GM15510 (cell line): ENCODE results near the gene OR10A5.

Source experiments
- POLR2A ChIP-seq: IDR thresholded peaks from 3 replicates; pipeline ENCODE4 v1.6.1; 2011; ENCODE audit warnings: borderline replicate concordance; ENCODE audit not compliant: insufficient read length; ENCODE audit errors: extremely low read depth

Gene OR10A5

DNA sequence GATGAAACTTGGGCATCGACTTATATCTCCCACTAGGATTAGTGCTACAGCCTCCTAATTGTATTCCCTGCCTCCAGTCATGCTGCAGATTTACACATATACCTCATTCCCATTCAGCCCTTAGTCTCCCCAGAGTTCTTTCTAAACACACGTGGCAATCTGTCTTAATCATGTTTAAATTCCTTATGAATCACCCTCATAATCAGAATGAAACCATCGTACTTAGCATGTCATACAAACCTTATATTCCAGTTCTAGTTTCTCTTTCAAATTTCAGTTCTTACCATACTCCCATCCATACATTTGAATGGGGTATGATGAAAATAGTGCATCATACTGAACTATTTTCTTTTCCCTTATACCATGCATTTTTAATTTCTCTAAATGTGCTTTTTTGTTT is 11.4 kb downstream of the OR10A5 start:
- TF ChIP-seq POLR2A, result no peak

DNA sequence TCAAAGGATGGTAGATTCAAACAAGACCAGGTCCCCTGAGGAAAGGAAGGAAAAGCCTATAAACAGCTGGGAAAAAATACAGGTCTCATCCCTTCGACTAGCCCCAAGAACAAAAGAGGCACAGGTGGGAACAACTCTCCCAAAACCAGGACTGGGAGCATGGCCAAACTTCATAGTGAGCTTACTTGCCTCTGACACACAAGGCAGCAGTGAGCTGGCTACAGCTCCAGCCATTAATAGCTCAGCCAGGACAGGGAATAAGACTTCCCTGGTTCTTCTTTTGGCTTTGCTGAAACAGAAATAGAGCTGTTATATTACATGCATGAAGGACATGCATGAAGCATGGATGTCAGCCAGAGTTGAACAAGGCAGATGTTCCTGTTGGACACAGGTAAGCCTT is 17.5 kb downstream of the OR10A5 start, which contains the start of gene OR10A2:
Gene OR10A2 (plus strand): TSS at position 97 of the 400 bp plus-strand sequence. CDS start 6,698 bp downstream, outside the sequence.
- no peak for TF ChIP-seq POLR2A

DNA sequence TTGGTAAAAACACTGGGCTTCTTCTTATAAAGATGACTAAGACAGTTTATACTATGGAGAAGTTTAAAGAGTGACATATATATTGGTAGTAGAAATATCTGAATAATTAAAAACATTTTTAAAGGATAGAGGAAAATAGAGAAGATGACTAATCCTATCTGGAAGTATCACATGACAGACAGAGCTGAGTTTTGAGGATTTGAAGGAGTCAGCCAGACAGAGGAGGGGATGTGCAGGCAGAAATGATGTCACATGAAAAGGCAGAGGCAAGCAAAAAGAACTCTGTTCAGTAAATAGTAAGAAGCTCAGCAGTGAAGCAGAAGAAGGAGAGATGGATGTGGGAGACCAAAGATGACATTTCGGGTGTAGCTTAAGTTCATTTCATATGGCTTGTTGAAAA is 19.0 kb downstream of the OR10A5 start:
- no peak for TF ChIP-seq POLR2A

DNA sequence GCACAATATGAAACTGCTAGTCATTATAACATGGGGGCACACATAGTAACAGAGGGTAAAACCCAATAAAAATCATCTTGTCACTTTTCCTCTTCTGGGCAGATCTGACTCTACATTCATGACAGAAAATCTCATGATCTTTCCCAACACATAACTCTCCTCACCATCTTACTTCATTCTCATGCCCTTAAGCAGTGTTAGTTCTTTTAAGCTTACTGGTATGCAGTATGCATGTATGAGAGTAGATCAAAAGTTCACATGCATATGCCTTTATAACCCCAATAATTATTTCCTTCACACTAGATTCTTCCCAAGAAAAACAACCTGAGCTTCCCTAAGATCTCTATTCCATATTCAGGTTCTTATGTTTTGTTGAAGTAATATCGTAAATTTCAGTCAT is 25.8 kb downstream of the OR10A5 start:
- no peak for TF ChIP-seq POLR2A

DNA sequence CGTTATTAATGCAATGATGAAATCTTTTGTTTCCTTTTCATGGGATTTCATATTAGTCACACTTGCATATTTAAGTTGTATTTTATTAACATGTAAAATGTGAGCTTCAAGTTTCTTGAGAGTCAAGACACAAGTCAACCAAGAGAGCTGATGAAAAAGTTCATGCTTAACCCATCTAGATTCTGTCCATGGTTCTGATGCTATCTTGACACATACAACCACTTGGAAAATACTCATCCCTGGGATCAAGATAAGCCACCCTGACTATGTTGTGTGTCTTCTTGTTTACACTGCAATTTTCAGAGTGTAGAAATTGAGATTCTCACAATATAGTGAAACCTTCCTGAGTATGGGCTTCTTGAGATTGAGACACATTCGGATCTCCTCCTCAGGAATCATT is 30.3 kb downstream of the OR10A5 start:
- no peak for TF ChIP-seq POLR2A

DNA sequence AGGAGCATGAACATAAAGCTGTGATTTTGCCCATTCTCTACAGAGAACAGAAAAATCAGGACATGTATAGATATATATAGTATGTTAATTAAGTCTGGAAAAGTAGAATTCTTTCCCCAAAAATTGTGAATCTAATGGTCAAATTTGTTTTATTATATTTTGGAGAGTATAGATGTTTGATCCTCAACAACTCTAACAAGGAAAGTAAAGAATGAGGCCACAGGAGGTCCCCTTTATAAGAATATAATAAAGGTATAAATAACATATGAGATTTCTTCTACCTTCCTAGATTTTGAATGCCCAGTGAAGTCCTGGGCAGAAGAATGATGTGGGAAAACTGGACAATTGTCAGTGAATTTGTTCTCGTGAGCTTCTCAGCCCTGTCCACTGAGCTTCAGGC is 30.8 kb downstream of the OR10A5 start, which contains the start of gene OR10A4:
Gene OR10A4 (plus strand): TSS at position 301 of the 400 bp plus-strand sequence. CDS start 23 bp downstream, at position 324.
- no peak for TF ChIP-seq POLR2A

DNA sequence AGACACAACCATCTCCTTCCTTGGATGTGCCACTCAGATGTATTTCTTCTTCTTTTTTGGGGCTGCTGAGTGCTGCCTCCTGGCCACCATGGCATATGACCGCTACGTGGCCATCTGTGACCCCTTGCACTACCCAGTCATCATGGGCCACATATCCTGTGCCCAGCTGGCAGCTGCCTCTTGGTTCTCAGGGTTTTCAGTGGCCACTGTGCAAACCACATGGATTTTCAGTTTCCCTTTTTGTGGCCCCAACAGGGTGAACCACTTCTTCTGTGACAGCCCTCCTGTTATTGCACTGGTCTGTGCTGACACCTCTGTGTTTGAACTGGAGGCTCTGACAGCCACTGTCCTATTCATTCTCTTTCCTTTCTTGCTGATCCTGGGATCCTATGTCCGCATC is 31.4 kb downstream of the OR10A5 start:
- TF ChIP-seq POLR2A, result no peak

DNA sequence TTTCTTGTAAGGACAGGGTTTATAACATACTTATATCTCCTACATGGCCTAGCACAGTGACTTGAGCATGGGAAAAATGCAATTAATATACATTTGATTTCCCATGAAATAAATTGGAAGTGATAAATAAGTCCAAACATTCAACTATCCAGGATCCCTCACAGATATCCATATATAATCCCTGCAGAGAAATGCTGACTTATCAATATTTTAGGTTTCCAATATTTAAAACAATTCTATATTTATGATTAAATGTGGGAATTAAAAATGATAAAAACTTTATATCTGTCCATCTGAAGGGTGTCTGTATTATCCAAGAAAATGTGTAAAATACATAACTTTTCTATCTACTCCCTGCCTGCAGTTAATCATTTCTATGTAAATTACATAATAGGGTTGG is 37.3 kb downstream of the OR10A5 start:
- no peak for TF ChIP-seq POLR2A

DNA sequence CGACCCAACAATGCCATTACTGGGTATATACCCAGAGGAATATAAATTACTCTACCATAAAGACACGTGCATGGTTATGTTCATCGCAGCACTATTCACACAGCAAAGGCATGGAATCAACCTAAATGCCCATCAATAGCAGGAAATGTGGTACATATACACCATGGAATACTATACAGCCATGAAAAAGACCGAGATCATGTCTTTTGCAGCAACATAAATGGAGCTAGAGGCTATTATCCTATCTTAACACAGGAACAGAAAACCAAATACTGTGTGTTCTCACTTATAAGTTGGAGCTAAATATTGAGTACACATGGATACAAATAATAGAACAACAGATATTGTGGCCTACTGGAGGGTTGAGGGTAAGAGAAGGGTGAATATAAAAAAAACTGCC is 43.3 kb downstream of the OR10A5 start:
- no peak for TF ChIP-seq POLR2A

DNA sequence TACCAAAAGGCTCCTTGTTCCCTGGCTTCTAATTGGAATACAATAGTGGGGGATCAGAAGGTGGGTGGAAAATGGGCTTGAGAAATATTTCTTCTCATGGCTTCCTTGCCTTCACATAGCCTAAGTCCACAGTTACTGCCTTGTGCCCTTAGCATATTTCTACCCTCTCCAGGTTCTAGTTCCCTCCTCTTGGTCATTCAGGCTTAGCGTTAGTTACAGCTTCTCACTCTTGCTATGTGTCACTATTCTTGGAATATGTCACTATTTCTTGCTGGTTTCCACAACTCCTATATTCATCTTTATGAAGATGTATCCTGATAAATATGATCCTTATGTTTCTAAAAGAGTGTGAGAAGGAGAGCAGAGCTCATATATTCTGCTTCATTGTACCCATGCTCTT is 44.4 kb downstream of the OR10A5 start:
- TF ChIP-seq POLR2A, result no peak

DNA sequence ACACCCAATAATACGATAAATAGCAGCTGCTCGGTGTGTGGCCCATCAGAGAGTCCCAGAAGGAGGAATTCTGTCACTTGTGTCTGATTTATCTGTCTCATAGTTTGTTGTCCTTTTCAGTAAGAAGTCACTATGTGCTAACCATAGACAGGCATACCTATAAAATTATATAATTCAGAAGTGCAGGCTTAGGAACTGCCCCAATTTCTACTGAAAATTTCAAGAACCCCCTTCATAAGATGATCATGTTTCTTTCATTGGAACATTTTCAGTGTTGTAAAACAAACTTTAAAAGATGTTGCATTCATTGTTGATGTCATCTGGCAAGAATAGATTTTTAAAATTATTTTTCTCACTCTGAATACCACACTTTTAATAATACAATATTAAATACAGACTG is 46.9 kb downstream of the OR10A5 start, which contains the start of gene OR2D2:
Gene OR2D2 (minus strand): TSS at position 101 of the 400 bp plus-strand sequence. CDS start 0 bp downstream, at position 101.
- TF ChIP-seq POLR2A, result no peak

DNA sequence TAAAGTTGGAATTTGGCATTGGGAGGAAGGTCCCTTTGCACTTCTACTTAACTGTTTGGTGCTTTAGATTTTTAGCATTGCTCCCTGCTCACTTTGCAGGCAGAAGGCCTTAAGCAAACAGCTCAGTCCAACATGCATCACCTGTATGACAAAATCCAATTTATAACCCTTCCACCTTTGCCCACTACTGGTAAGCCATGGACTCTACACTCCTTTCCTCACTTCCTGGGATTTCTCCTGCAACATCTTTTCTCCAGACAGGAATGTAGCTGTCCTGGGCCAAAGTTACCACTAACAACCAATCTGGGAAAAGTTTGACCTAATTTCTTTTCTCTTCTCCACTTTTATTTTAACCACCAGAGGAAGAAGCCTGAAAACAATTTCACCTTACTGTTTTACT is 48.6 kb downstream of the OR10A5 start:
- no peak for TF ChIP-seq POLR2A

DNA sequence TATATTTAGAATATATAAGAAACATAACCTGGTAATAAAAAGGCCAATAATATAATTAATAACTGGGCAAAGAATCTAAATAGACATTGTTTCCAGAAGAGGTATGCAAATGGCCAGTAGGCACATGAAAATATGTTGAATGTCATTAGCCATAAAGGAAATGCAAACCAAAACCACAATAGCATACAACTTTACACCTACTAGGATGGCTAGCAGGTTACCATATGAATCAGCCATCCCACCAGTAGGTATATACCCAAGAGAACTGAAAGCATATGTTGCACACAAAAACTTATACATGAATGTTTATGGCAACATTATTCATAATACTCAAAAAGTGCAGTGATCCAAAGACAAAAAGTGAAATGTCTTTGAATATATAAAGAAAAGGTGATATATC is 49.5 kb downstream of the OR10A5 start:
- no peak for TF ChIP-seq POLR2A
